A204.1 (cell line): Measurements from ENCODE around the gene KRT6A.

ENCODE experiments used
- FAIRE-seq: peaks from 2 replicates; lab custom pipeline; 2012; peaks lifted over from hg19 to GRCh38; lab: Jason Lieb, UNC

The KRT6A gene

GRCh38 chr12:52493172-52493571 is at the start of gene KRT6A:
KRT6A (minus strand) TSS chr12:52493257; CDS start chr12:52493188, 69 bp downstream.
- no peak for FAIRE-seq

DNA sequence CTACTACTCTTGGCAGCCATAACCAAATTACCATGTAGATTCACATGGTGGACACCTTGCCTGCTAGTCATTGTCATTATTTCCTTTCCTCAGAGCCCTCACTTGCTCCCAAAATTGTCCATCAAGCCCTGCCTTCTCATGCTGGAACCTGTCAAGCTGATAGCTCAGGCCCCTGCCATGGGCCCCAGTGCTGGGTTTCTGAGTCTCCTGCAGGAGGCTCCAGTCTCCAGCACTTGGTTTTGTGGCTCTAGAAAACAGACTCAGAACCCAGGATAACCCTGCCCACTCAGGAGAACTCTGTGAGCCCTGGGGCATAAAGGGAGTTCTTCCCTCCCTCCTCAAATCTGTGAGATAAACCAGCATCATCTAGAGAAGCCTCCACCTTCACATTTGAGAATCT is 49.1 kb upstream of the KRT6A start:
- FAIRE-seq = no peak

- FAIRE-seq = no peak
These were observed 48.7 kb upstream of the KRT6A start for GRCh38 chr12:52541709-52542108.

- FAIRE-seq = no peak
These were observed 47.5 kb upstream of the KRT6A start for GRCh38 chr12:52540531-52540930.

GRCh38 chr12:52539821-52540173 is 46.7 kb upstream of the KRT6A start:
- FAIRE-seq = no peak

DNA sequence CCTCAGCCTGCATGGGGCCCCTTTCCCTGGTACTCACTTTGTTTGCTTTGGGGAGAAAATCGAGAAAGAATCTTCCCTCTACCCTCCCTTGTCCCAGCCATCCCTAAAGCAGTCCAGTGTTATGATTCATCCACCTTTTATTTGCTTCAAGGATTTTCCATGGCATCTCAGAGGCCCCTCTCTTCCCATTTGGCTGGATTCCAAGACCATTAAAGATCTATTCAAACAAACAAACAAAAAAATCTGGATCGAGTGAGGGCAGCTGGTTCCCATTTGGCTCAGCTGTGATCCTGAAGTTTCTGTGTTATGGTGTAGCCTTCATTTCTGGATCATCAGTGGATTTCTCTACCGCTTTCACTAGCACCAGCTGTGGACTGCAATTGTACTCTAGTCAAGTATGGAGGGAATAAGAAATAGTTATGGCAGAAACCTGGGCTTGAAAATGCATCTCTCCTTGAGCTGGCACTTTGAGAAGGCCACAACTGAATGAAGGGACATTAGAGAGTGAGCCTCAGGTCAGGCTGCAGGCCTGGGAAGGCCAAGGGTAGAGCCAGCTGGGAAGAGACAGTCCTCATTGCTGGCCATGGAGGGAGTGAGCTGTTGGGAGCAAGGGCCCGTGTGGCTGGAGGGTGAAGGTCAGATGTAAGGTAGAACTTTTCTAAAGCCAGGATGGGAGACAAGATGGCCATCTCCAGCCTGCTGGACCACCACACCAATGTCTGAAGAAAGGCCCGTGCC is 46.2 kb upstream of the KRT6A start:
- no peak for FAIRE-seq

DNA sequence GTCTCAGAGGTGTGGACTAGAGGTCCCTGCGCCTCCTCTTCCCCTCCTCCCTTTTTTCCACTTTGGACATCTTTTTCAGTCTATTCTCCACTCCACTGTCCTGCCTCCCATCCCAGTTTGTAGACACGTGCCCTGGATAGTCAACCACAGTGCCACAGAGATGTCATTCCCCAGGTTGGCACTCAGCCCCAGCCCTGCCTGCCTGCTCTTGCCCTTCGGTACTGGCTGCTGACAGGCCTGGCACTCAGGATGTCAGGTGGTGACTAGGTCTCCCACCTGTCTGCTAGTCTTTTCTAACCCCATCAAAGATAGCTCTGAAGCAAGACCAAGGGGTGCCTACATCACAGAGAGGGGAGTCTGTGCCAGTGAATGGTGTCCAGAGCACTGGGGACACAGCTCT is 44.0 kb upstream of the KRT6A start:
- FAIRE-seq = no peak

DNA sequence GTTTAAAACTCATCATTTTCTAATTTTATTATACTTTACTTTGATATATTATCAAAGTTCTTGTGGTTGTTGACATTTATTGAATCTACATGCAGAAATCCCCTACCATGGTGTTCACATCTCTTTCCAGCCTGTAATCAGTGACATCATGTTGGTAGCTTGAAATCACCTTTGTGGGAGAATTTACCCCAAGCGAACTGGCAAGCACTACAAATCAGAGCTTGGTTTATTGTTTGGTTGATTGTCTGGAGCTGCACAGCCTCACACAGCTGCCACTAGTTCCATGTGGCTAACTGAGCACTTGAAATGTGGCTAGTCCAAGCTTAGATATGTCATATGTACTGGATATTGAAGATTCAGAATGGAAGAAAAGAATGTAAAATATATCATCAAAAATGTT is 42.5 kb upstream of the KRT6A start:
- no peak for FAIRE-seq

- no peak for FAIRE-seq
These were observed 41.4 kb upstream of the KRT6A start for GRCh38 chr12:52534482-52534881.

DNA sequence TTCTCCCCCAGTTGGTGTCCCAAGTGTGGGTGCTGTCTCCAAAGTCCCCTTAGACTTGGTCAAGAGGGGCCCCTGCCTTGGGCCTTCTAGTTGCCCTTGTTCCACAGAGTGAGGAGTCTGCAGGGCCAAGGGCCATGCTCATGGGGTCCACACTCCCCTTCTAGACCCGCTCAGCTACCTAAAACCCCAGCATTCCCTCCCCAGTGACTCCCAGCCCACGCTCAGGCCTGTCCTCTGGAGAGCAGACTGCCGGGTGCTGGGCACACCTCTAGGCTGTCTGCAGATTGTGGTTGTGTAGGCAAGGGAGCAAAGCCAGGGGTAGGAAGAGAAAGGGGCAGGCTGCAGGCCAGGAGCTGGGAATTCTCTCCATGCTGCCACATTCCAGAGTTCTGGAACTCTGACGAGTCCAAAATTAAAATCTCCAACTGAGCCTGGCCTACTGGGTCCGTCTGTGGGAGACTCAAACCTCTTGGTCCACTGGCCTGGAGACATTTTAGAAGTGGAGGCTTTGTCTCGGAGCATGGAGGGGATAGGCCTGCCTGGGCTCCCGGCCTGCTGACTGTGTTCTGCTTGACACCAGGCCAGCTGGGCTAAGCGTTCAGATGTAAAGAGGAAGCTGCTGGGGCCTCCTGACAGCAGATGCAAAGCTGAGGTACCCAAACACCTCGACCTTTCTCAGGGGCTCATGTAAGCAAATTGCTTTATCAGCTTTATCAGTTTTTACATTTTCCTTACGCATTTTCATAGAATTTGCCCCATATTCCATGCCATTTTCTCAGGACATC is 40.8 kb upstream of the KRT6A start:
- FAIRE-seq = no peak

DNA sequence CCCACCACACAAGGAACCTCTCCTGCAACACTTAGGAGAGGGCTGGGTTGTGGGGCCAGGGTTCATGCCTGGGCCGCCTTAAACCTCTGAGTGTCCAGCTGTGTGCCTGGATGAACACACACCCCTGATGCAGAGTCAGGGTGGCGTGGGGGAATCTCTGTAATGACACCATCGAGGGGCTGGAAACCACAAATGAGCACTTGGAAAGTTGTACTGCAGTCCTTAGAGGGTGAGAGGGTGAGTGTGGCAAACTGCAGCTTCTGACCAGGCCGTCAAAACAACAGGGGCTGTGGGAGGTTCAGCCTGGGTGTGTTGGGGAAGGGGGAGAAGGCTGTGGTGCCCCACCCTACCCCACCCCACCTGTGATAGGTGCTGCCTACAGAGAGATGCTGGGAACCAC is 39.6 kb upstream of the KRT6A start:
- no peak for FAIRE-seq

- no peak for FAIRE-seq
These were observed 38.7 kb upstream of the KRT6A start for GRCh38 chr12:52531566-52532300.

DNA sequence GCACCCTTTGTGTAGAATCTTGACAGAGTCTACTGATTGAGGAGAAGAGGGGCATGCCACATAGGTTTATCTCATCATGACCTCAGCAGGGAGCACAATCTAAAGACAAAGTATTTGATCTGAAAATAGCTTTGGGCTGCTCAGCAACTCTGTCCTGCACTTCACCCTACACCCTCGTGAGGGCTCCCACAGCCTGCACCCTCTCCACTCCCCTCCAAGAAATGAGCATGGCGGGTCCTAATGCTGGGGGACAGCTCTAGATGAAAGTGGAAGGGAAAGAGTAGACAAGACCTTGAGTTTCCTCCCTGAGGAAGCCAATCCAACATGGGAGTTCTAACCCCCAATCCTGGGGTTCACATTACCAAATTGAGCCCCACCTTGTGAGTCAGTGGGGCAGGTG is 37.8 kb upstream of the KRT6A start:
- no peak for FAIRE-seq

DNA sequence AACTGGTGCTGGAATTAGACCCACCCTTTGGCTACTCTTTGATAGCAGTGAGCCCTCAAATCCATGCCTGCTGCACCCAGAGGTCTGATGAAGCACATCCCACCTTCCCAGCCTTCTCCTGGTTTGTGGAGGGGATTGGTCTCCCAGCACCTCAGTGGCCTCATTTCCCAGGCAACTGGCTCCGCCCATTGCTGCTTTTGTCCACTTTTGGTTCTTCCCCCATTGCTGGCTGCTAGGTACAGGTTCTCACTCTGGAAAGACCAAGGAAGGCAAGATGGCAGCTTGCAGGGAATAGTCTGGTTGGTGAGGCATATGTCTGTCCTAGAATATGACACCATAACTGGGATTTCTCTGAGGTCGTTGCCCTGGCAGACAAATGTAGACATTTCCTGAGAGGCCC is 37.3 kb upstream of the KRT6A start:
- FAIRE-seq = no peak

GRCh38 chr12:52529846-52530245 is 36.8 kb upstream of the KRT6A start:
- FAIRE-seq = no peak

DNA sequence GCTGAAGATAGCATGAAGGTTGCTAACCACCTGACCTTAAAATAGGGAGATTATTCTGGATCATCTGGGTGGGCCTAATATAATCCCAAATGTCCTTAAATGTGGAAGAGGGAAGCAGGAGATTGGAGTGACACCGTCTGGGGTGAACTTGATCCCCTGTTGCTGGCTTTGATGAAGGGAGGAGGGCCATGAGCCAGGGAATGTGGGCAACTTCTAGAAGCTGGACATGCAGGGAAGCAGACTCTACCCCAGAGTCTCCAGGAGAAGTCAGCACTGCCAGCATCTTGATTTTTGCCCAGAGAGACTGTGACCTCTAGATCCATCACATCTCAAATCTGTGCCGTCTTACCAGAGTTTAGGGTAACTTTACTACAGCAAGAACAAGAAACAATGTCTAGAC is 36.4 kb upstream of the KRT6A start:
- no peak for FAIRE-seq

- FAIRE-seq = no peak
These were observed 35.6 kb upstream of the KRT6A start for GRCh38 chr12:52528641-52529143.

DNA sequence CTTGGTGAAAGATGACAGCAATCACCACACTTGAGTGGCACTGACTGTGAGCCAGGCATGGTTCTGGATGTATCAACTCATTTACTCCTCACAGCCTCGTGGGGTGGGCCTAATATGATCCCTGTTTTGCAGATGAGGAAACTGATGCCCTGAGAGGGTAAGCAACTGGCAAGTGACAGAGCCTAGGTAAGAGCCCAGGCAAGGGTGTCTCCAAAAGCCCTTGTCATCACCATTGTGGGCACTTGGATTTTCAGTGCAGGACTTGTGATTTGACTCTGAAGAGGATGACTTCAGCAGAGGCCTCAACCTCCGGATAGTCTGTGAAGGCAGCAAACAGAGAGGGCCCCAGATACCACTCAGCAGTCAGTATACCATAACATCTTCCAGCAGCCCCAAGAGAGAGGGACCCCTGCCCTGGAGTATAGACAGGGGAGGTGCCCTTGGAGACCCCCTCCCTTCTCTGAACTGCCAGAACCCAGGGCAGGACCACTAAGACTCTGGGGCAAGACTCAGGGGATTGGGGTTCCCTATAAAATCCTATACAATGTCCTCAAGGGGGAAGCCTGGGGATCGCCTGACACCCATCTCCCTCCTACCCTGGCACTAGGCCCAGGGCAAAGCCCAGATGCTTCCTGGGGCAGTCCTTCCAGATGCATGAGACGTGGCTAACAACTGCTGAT is 34.2 kb upstream of the KRT6A start:
- FAIRE-seq = no peak

DNA sequence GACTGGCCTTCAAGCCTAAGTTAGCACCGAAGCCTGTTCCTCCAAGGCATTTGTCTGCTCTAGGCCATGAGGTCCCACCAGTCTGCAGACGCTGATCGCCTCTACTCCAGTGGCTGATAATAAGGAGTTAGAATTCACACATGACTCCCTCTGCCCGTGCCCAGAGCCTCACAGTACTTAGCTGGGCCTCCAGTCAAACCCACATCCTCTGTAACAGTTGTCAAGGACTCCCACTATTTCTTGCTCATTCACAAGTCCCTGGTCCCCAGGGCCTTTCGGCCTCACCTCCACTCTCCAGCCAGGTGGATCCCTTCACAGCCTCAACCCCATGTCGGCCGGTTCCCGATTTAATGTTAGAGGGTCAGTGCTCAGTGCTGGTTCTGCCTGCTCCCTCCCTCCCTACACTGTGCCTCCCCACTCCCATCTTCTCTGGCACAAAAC is 33.5 kb upstream of the KRT6A start:
- FAIRE-seq = no peak

DNA sequence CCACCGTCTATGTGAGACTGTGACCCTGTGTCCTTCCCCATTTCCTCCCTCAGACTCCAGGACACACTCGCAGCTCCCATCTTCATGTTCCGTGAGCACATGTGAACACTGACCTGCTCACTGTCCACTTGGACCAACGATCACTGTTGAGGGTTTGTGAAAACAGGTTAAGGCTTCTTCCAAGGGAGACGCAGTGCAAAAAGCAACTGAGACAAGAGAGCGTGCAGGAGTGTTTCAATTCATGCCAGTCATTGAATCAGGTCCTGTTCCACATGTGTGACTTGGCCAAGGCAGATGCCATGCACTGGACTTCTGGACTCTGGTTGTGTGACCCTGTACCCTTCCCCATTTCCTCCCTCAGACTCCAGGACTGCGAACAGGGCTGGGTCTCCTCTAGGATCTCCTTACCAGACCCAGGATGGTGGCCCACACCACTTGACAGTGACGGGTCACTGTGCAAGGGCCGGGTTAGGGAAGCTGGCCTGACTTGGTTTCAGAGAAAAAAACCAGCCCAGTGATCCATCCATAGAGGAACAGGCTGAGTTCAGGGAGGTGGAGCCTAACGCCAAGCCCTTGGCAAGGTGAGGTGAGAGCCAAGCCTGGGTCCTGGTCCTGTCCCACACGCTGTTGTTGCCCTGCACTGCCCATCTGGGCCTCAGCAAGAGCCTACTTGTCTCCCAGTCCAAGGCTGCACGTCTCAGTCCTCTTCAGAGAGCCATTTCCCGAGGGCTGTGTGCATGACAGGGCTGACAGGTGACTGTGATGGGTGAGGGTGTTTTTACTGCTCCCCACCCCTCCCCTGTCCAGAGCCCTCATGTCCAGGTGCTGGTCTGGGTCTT is 32.8 kb upstream of the KRT6A start:
- FAIRE-seq = no peak

DNA sequence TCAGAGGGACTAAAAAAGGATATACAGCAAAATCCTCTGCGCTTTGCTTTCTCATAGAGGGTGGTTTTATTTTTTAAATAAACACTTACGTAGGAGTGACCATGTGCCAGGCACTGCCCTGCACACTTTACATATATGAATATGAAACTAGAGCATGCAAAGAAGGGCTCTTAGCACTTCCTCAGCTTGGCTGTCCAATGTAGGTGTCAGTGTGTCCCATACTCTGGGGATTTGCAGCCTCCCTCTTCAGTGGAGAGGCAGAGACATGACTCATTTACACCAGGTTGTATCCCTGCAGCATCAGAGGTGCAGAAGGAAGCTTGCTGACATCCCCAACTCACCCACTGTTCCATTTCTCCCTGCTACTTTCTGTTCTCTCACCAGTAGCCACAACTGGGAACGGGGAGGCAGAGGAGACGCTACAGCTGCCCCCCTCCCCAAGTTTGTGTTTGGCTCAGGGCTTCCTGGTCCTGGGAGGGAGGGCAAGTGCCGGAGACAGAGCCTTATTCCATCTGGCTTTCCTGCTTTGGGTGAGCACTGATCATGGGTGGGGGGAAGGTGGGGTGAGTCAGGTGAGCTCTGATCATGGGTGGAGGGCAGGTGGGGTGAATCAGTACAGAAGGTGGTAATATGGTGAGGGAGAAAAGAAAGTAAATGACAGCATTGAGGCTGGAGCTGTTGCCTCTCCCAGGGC is 32.0 kb upstream of the KRT6A start:
- no peak for FAIRE-seq
